ENCODE data around the gene LIN37.

GRCh38 chr19:35785339-35785627, 36.9 kb downstream of the LIN37 start:
- TF ChIP-seq CTCF (IDR thresholded peaks at IDR 0.05; ENCODE audit: low read depth, low read length, missing input control) (no peak), TAF1 (conservative IDR thresholded peaks at IDR 0.05) (no peak), RAD21 (IDR thresholded peaks at IDR 0.05) (no peak), JUND (IDR thresholded peaks at IDR 0.05) (no peak), ATF3 (IDR thresholded peaks at IDR 0.05) (no peak), SP1 (IDR thresholded peaks at IDR 0.05) (no peak), EGR1 (IDR thresholded peaks at IDR 0.05; ENCODE audit: low read depth in 2 of 2) (no peak)
- TF ChIP-seq, protein P1, sequence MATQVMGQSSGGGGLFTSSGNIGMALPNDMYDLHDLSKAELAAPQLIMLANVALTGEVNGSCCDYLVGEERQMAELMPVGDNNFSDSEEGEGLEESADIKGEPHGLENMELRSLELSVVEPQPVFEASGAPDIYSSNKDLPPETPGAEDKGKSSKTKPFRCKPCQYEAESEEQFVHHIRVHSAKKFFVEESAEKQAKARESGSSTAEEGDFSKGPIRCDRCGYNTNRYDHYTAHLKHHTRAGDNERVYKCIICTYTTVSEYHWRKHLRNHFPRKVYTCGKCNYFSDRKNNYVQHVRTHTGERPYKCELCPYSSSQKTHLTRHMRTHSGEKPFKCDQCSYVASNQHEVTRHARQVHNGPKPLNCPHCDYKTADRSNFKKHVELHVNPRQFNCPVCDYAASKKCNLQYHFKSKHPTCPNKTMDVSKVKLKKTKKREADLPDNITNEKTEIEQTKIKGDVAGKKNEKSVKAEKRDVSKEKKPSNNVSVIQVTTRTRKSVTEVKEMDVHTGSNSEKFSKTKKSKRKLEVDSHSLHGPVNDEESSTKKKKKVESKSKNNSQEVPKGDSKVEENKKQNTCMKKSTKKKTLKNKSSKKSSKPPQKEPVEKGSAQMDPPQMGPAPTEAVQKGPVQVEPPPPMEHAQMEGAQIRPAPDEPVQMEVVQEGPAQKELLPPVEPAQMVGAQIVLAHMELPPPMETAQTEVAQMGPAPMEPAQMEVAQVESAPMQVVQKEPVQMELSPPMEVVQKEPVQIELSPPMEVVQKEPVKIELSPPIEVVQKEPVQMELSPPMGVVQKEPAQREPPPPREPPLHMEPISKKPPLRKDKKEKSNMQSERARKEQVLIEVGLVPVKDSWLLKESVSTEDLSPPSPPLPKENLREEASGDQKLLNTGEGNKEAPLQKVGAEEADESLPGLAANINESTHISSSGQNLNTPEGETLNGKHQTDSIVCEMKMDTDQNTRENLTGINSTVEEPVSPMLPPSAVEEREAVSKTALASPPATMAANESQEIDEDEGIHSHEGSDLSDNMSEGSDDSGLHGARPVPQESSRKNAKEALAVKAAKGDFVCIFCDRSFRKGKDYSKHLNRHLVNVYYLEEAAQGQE (IDR thresholded peaks at IDR 0.05), result no peak

Data from liver (tissue), 3 donors.